ENCODE measurements around the gene APCDD1L. TPM values are rescaled to one million over a fixed set of nuclear protein-coding genes. Genes with fewer than 3 reads are reported as not detected.
"Not testable (repeated sequence)": the region's sequence is repeated elsewhere in the genome, so short reads cannot be mapped to it uniquely, and the experiment has no call there.

APCDD1L gene
- total RNA-seq, 3 donors from 2014 or later = 0.73 to 2.0 TPM; not detected in 1

DNA sequence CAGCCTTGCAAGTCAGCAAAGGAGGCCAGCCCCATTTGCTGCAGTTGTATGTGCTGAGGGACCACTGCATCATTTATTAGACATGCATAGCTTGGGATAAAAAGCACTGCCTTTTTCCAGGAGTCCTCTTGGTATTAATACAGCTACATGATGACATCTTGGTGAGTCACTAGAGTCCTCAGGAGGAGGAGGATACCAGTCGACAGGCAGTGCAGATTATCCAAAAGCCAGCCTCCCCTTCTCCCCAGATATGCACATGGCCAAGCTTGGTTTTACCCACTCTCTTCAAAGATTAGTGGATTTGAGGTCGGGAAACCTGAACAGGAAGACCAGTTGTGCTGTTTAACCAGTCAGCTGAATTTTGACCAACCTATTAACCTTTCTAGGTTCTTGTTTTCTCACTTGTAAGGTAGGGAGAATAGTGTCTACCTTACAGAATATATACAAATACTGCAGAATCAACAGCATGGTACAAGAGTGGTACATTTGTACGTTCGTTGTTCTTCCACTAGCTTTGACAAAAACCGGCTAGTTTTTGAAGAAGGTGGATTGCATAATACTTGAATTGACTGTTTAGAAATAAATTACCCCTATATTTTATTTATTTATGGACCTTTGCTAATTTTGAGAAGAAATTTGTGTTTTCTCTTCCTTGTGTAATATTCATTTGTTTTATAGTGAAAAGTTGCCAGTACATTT, 94.3 kb downstream of the APCDD1L start:
- intact Hi-C loops (cut with DNase I; ENCODE audit: low total_unique reads) = no loop called here

DNA sequence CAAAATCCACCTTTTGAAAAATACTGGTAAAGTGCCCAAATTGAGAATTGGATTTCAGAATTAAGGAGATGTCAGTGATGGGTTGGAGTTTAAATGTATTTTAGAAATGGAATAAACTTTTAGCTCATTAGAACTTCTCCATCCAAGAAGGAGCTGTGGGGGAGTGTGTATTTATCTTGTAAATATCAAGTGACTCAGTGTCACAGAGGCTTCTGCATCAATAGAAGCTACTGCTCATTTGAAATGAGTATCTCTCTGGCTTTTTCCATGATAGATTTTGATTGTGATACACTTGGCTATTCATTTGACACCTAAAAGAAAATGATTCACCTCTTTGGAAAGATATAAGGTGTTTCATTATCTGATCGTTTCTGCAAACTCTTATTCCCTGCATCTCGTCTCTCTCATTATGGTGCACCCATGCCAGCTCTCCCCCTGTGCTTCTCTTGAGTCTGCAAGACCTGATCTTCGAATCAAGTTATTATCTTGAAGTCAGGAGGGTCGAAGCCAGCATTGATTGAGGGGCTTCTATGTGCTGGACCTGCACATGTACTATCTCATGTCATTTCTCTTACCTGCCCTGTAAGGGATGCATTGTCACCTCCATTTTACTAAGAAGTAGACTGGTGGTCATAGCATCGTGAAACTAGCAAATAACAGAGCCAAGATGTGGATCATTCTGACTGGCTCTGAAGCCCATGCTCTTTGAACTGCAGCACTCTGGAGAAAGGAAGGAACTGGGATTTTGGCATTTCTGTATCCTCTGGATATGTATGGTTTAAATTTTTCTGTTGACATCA, 96.0 kb downstream of the APCDD1L start:
- intact Hi-C loops (cut with DNase I; ENCODE audit: low total_unique reads) = loop anchor here (5.0 kb wide), 1 partner anchor 1057 kb away; no protein-coding TSS in a partner anchor

More for the DNA sequence above, 94.3 kb downstream of the APCDD1L start:
- H3K27me3 ChIP-seq = no peaks in the 10 kb centered on the region
- H3K9me3 ChIP-seq = no peaks in the 10 kb centered on the region
- H3K36me3 ChIP-seq = no peaks in the 10 kb centered on the region
- TF ChIP-seq POLR2AphosphoS5 (IDR thresholded peaks at IDR 0.05) (no peak), POLR2A (IDR thresholded peaks at IDR 0.05) (no peak)
- TF ChIP-seq, protein P1, sequence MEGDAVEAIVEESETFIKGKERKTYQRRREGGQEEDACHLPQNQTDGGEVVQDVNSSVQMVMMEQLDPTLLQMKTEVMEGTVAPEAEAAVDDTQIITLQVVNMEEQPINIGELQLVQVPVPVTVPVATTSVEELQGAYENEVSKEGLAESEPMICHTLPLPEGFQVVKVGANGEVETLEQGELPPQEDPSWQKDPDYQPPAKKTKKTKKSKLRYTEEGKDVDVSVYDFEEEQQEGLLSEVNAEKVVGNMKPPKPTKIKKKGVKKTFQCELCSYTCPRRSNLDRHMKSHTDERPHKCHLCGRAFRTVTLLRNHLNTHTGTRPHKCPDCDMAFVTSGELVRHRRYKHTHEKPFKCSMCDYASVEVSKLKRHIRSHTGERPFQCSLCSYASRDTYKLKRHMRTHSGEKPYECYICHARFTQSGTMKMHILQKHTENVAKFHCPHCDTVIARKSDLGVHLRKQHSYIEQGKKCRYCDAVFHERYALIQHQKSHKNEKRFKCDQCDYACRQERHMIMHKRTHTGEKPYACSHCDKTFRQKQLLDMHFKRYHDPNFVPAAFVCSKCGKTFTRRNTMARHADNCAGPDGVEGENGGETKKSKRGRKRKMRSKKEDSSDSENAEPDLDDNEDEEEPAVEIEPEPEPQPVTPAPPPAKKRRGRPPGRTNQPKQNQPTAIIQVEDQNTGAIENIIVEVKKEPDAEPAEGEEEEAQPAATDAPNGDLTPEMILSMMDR (IDR thresholded peaks at IDR 0.05) = no peak
- no peak overlapping the region for H3K27ac ChIP-seq
- DNase-seq (ENCODE audit: low spot score in 2 of 2) = no peak
- H3K4me1 ChIP-seq = no peaks in the 10 kb centered on the region
- no peak overlapping the region for H3K4me3 ChIP-seq

DNA sequence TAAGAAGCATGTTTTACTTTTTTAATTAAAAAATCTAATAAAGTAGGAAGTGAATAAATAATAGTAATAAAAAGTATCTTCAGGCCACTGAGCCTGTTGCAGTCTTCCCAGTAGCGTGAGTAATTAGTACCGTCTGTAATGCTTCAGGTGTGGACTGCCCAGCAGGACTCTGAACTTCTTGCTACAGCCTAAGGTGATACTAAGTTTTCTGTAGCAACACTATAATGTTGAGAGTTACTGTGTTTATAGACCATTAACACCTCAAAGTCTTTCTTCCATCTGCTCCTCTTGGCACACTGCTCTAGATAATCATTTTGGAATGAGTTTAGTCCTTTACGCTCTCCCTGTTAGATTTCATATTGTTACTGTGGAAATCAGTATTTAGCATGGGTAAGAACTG, 97.8 kb downstream of the APCDD1L start:
- no peaks in the 10 kb centered on the region for H3K4me1 ChIP-seq
- H3K9me3 ChIP-seq = no peaks in the 10 kb centered on the region
- no peak overlapping the region for H3K27ac ChIP-seq
- intact Hi-C loops (cut with DNase I; ENCODE audit: low total_unique reads) = loop anchor here (5.0 kb wide), 1 partner anchor 1055 kb away; no protein-coding TSS in a partner anchor
- H3K4me3 ChIP-seq = no peak overlapping the region
- TF ChIP-seq, protein P1 (IDR thresholded peaks at IDR 0.05) = no peak
- no peak for TF ChIP-seq POLR2A (IDR thresholded peaks at IDR 0.05)
- no peak for TF ChIP-seq POLR2AphosphoS5 (IDR thresholded peaks at IDR 0.05)
- no peaks in the 10 kb centered on the region for H3K36me3 ChIP-seq
- no peak for DNase-seq (ENCODE audit: low spot score in 2 of 2)
- no peaks in the 10 kb centered on the region for H3K27me3 ChIP-seq

More for the DNA sequence above, 96.0 kb downstream of the APCDD1L start:
- Histone ChIP-seq H3K36me3 (no peaks in the 10 kb centered on the region), H3K4me1 (no peaks in the 10 kb centered on the region), H3K4me3 (no peak overlapping the region), H3K27ac (no peak overlapping the region), H3K9me3 (no peaks in the 10 kb centered on the region), H3K27me3 (no peaks in the 10 kb centered on the region)
- TF ChIP-seq POLR2A (IDR thresholded peaks at IDR 0.05) (no peak), POLR2AphosphoS5 (IDR thresholded peaks at IDR 0.05) (no peak)
- TF ChIP-seq, protein P1 (IDR thresholded peaks at IDR 0.05) = no peak
- no peak for DNase-seq (ENCODE audit: low spot score in 2 of 2)

DNA sequence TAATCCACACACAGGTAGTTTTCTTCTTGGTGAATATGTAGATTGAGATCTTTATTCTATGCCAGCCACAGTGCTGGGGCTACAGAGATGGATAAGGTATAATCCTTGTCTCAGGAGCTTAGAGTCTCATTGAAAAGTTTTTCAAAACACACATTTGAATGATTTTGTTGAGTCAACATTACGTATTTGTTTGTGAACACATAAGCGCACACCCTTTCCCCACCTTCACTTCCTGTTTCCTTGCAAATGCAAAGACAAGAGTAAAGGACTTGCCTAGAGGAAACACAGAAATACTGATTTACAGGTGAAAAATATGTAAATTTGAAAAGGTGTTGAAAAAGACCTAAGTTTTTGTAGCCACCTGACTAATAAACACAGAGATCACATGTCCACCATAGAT, 98.4 kb downstream of the APCDD1L start:
- no peaks in the 10 kb centered on the region for H3K36me3 ChIP-seq
- H3K4me3 ChIP-seq = no peak overlapping the region
- TF ChIP-seq, protein P1 (IDR thresholded peaks at IDR 0.05) = no peak
- TF ChIP-seq POLR2A (IDR thresholded peaks at IDR 0.05) (no peak), POLR2AphosphoS5 (IDR thresholded peaks at IDR 0.05) (no peak)
- no peaks in the 10 kb centered on the region for H3K9me3 ChIP-seq
- no peaks in the 10 kb centered on the region for H3K4me1 ChIP-seq
- H3K27me3 ChIP-seq = no peaks in the 10 kb centered on the region
- no peak overlapping the region for H3K27ac ChIP-seq
- DNase-seq (ENCODE audit: low spot score in 2 of 2) = no peak
- intact Hi-C loops (cut with DNase I; ENCODE audit: low total_unique reads) = loop anchor here (5.0 kb wide), 1 partner anchor 1055 kb away; no protein-coding TSS in a partner anchor

DNA sequence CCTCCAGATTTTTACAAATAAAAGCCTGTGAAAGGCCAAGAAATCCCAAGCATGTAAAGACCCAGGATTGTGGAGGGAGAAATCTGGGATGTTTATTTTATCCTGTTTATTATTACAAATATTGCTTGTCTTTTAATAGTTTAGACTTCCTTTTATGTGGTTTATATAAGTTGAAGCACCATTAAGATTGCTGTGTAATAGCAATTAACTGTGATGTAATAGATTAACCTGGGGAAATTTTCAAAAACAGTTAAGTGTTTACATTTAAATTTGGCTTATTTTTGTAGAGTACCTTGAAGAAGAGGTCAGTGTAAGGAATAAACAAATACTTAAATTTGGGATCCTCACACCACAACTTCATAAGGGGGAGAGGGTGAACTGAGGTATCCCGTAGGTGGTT, 99.1 kb downstream of the APCDD1L start:
- intact Hi-C loops (cut with DNase I; ENCODE audit: low total_unique reads) = loop anchor here (5.0 kb wide), 1 partner anchor 1054 kb away; no protein-coding TSS in a partner anchor
- Histone ChIP-seq H3K4me3 (no peak overlapping the region), H3K36me3 (no peaks in the 10 kb centered on the region), H3K27me3 (no peaks in the 10 kb centered on the region), H3K27ac (no peak overlapping the region), H3K9me3 (no peaks in the 10 kb centered on the region), H3K4me1 (no peaks in the 10 kb centered on the region)
- DNase-seq (ENCODE audit: low spot score in 2 of 2) = no peak
- TF ChIP-seq POLR2AphosphoS5 (IDR thresholded peaks at IDR 0.05) = no peak
- no peak for TF ChIP-seq POLR2A (IDR thresholded peaks at IDR 0.05)
- TF ChIP-seq, protein P1 (IDR thresholded peaks at IDR 0.05) = no peak

DNA sequence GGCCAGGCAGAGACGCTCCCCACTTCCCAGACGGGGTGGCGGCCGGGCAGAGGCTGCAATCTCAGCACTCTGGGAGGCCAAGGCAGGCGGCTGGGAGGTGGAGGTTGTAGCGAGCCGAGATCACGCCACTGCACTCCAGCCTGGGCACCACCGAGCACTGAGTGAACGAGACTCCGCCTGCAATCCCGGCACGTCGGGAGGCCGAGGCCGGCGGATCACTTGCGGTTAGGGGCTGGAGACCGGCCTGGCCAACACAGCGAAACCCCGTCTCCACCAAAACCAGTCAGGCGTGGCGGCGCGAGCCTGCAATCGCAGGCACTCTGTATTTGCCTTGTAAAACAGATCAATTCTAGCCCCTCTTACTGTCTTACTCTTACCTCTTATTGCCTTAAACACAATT, 100.4 kb downstream of the APCDD1L start:
- H3K4me1 ChIP-seq; H3K4me3 ChIP-seq; H3K9me3 ChIP-seq; DNase-seq (ENCODE audit: low spot score in 2 of 2); H3K27me3 ChIP-seq; H3K36me3 ChIP-seq; H3K27ac ChIP-seq: not testable (repeated sequence)
- intact Hi-C loops (cut with DNase I; ENCODE audit: low total_unique reads) = loop anchor here (5.0 kb wide), 1 partner anchor 1052 kb away; no protein-coding TSS in a partner anchor

DNA sequence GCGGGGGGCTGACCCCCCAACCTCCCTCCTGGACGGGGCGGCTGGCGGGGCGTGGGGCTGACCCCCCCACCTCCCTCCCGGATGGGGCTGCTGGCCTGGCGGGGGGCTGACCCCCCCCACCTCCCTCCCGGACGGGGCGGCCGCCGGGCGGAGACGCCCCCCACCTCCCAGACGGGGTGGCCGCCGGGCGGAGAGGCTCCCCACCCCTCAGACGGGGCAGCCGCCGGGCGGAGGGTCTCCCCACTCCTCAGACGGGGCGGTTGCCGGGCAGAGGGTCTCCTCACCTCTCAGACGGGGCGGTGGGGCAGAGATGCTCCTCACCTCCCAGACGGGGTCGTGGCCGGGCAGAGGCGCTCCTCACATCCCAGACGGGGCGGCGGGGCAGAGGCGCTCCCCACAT, 101.0 kb downstream of the APCDD1L start:
- H3K4me1 ChIP-seq; H3K4me3 ChIP-seq; H3K27me3 ChIP-seq; H3K36me3 ChIP-seq; H3K9me3 ChIP-seq; H3K27ac ChIP-seq; intact Hi-C loops (cut with DNase I; ENCODE audit: low total_unique reads); DNase-seq (ENCODE audit: low spot score in 2 of 2): not testable (repeated sequence)

Data from breast epithelium (tissue), 4 donors.